Kidney epithelial cell (primary cell): ENCODE measurements around the gene DCLRE1A. TPM values are rescaled to one million over a fixed set of nuclear protein-coding genes. Genes with fewer than 3 reads are reported as not detected.

Source experiments
- DNase-seq: peaks from one replicate; pipeline ENCODE4 v3.0.0-alpha.2; 2010; ENCODE audit warnings: low read depth
- H3K27me3 ChIP-seq: 2 replicates; pipeline ENCODE4 v1.6.0; 2011; ENCODE audit warnings: low read length; ENCODE audit not compliant: control insufficient read depth, insufficient read depth
- H3K36me3 ChIP-seq: 2 replicates; pipeline ENCODE4 v1.5.1; 2011; ENCODE audit warnings: low read length; ENCODE audit not compliant: control insufficient read depth, insufficient read depth
- H3K4me3 ChIP-seq: 2 replicates; pipeline ENCODE4 v1.5.1; 2011; ENCODE audit warnings: low read depth, mild to moderate bottlenecking, control low read depth, low read length
- CTCF ChIP-seq: IDR thresholded peaks from 2 replicates; pipeline ENCODE4 v1.5.1; 2011; ENCODE audit warnings: mild to moderate bottlenecking, moderate library complexity, low read length, control low read depth, inconsistent platforms; ENCODE audit not compliant: insufficient read depth, poor library complexity, severe bottlenecking
- total RNA-seq: library from RNA; depleted of rRNA; stranded (reverse); fragments of >200 nt; gene quantifications from 2 replicates; pipeline ENCODE4 v1.2.3, GENCODE V29; 2015

DCLRE1A gene
- total RNA-seq, 1 donor from 2014 or later: 11.7 TPM

- Histone ChIP-seq H3K36me3 (peaks cover 1% of the 10 kb centered on the region), H3K4me3 (no peak overlapping the region), H3K27me3 (no peaks in the 10 kb centered on the region)
- DNase-seq: no peak
- TF ChIP-seq CTCF: no peak
Measured at GRCh38 chr10:113893570-113893969, 39.7 kb upstream of the DCLRE1A start.

GRCh38 chr10:113891476-113891875, 37.6 kb upstream of the DCLRE1A start:
- DNase-seq: no peak
- Histone ChIP-seq H3K27me3 (no peaks in the 10 kb centered on the region), H3K4me3 (no peak overlapping the region), H3K36me3 (peaks cover 1% of the 10 kb centered on the region)
- TF ChIP-seq CTCF: no peak

GRCh38 chr10:113890769-113891168, 36.9 kb upstream of the DCLRE1A start:
- peaks cover 1% of the 10 kb centered on the region for H3K36me3 ChIP-seq
- no peak for TF ChIP-seq CTCF
- H3K4me3 ChIP-seq: no peak overlapping the region
- DNase-seq: no peak
- no peaks in the 10 kb centered on the region for H3K27me3 ChIP-seq

GRCh38 chr10:113889911-113890310, 36.0 kb upstream of the DCLRE1A start:
- no peaks in the 10 kb centered on the region for H3K27me3 ChIP-seq
- no peak overlapping the region for H3K4me3 ChIP-seq
- no peak for DNase-seq
- no peak for TF ChIP-seq CTCF
- H3K36me3 ChIP-seq: peaks cover 1% of the 10 kb centered on the region

- no peak for DNase-seq
- no peaks in the 10 kb centered on the region for H3K27me3 ChIP-seq
- TF ChIP-seq CTCF: no peak
Measured at GRCh38 chr10:113882240-113882639, 28.4 kb upstream of the DCLRE1A start.

GRCh38 chr10:113880236-113880635, 26.4 kb upstream of the DCLRE1A start:
- no peak for TF ChIP-seq CTCF
- Histone ChIP-seq H3K4me3 (no peak overlapping the region), H3K27me3 (no peaks in the 10 kb centered on the region), H3K36me3 (no peaks in the 10 kb centered on the region)
- peak; percentile 61 for DNase-seq

More at GRCh38 chr10:113882240-113882639, 28.4 kb upstream of the DCLRE1A start:
- Histone ChIP-seq H3K36me3 (no peaks in the 10 kb centered on the region), H3K4me3 (no peak overlapping the region)
